Mucosa of stomach (tissue), 1 donor: ENCODE results near the gene PCNT.
A peak's percentile ranks its signal among the peaks of the same experiment; 100 is the strongest.
"Not testable (repeated sequence)": the region's sequence is repeated elsewhere in the genome, so short reads cannot be mapped to it uniquely, and the experiment has no call there.

Source experiments
- H3K27me3 ChIP-seq: one replicate; pipeline ENCODE4 v1.7.0; 2013; ENCODE audit warnings: mild to moderate bottlenecking, low read length; ENCODE audit not compliant: control insufficient read depth, insufficient read depth
- H3K36me3 ChIP-seq: one replicate; pipeline ENCODE4 v1.7.0; 2013; ENCODE audit warnings: low read length; ENCODE audit not compliant: control insufficient read depth, insufficient read depth
- H3K4me1 ChIP-seq: one replicate; pipeline ENCODE4 v1.7.0; 2013; ENCODE audit warnings: mild to moderate bottlenecking, low read length; ENCODE audit not compliant: control insufficient read depth, insufficient read depth
- H3K4me3 ChIP-seq: one replicate; pipeline ENCODE4 v1.7.0; 2013; ENCODE audit warnings: low read length
- H3K9ac ChIP-seq: one replicate; pipeline ENCODE4 v1.7.0; 2013; ENCODE audit warnings: mild to moderate bottlenecking, low read length, moderate library complexity
- H3K9me3 ChIP-seq: one replicate; pipeline ENCODE4 v1.7.0; 2013; ENCODE audit warnings: mild to moderate bottlenecking, low read length, moderate library complexity; ENCODE audit not compliant: control insufficient read depth
- donor health status: Pancreatic carcinoma.

The PCNT gene

DNA sequence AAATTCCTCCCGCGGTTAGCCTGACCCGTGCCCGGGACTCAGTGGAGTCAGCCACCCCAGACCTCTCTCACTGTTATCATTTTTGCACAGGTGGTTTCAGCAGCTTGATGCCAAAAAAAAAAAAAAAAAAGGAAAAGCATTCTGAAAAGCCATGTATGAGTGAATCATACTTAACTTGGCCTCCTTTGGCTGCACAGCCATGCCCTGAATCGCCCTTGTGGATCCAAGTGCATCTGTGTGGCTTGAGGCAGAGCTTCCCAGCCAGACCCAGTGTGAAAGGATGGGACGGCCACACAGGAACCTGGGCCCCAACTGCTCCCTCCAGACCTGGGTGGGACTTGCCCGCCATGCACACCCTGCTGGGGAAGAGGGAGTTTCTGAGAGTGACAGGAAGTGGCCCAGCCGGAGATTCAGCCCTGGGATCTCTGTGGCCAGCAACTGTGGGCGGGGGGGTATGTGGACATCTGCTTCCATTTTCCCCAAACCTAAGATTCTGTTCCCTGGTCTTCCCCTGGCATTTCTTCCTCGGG lies 29.2 kb upstream of the PCNT start:
- H3K4me1 ChIP-seq: peaks cover 18% of the 10 kb centered on the region
- no peak overlapping the region for H3K4me3 ChIP-seq
- peaks cover 4% of the 10 kb centered on the region for H3K27me3 ChIP-seq

DNA sequence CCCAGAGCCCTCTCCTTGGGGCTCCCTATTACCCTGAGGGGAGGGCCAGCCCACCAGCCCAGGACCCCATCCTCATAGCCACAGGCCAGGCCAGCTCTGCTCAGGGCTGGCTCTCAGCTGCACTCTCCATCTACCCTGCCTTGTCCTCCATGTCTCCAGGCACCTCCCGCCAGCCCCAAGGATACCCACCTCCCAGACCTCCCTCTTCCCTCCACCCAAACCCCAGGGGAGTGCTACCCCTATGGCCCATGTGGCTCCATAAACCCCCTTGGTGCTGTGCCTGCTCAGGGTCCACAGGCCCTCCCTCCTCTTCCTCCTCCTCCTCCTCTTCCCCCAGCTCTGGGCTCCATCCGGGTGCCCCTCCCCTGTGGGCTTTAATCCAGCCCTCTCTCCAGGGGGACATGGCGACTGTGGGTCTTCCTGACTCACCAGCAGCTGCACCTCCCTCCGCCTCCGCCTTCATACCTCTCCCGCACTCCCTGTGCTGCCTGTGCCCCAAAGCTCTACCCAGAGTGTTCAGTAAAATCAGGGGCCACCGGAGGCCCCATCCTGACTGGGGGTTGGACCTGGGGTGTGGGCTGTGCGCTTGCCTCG lies 28.7 kb upstream of the PCNT start:
- Histone ChIP-seq H3K27me3 (peaks cover 4% of the 10 kb centered on the region), H3K4me3 (no peak overlapping the region), H3K9ac (no peak overlapping the region), H3K9me3 (no peaks in the 10 kb centered on the region), H3K36me3 (no peaks in the 10 kb centered on the region), H3K4me1 (peaks cover 18% of the 10 kb centered on the region)

More for the DNA sequence above, 29.2 kb upstream of the PCNT start:
- Histone ChIP-seq H3K9ac (no peak overlapping the region), H3K36me3 (no peaks in the 10 kb centered on the region), H3K9me3 (no peaks in the 10 kb centered on the region)

DNA sequence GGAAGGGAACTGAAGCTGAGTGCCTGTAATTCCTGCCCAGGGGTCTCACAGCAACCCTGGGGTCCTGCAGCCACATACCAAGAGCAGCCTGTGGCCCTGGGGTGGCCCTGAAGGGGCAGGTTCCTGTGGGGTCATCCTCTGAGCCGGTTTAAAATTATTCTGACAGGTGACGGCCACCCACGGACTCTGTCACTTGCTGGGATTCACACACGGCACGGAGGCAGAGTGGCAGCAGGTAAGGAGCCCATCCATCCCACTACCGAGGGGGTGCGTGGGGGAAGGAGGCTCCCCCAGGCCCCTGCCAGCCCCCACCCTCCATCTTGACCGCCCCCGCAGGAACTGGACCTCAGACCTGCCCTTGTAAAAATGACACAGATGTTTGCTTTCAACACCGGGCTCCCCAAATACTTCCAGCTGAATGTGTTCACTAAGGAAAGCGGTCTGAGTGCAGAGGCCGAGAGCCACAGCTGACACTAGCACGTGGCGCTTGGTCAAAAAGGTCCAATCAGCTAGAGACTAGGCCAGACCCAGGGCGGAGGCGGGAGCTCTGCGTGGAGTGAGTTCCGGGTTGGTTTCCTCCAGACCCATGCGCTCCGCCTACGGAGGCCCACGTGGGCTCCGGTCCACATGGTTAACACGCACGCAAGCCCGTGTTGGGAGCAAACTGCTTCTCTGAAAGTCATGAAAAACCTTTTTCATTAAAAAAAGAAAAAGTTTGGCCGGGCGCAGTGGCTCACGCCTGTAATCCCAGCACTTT lies 27.8 kb upstream of the PCNT start:
- H3K4me1 ChIP-seq: peaks cover 18% of the 10 kb centered on the region
- peaks cover 4% of the 10 kb centered on the region for H3K27me3 ChIP-seq
- no peak overlapping the region for H3K4me3 ChIP-seq
- no peaks in the 10 kb centered on the region for H3K36me3 ChIP-seq
- no peaks in the 10 kb centered on the region for H3K9me3 ChIP-seq
- H3K9ac ChIP-seq: peak overlapping the region; percentile 3

DNA sequence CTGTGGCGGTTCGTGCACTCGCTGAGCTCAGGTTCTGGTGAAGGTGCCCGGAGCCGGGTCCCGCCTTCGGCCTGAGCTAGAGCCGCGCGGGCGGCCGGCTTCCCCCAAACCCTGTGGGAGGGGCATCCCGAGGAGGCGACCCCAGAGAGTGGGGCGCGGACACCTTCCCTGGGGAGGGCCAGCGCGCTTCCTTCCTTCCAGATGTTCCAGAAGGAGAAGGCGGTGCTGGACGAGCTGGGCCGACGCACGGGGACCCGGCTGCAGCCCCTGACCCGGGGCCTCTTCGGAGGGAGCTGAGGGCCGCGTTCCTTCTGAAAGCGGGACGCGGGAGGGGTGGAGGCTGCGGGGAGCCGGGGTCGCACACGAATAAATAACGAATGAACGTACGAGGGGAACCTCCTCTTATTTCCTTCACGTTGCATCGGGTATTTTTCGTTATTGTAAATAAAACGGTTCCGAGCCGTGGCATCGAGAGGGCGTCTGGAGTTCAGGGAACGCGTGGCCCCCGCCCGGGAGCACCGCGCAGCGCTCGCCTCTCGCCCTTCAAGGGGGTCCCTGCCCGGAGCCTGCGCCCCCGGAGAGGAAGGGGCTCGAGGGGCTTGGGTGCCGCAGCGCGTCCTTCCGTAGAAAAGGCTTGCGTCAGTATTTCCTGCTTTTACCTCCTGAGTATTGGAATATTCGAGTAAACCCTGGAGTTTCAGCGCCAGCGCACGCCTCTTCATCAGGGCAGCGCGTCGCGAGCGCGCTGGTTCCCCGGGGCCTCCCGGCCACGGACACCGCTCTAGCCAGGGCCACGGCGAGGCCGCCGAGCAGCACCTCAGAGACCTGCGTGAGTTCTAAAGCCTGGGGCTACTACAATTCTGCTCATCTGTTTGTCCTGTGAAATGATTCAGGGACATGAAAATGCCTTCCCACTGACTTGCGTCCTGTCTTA lies 26.4 kb upstream of the PCNT start:
- Histone ChIP-seq H3K27me3 (peaks cover 4% of the 10 kb centered on the region), H3K4me1 (peaks cover 18% of the 10 kb centered on the region), H3K9ac (peak overlapping the region; percentile 47), H3K4me3 (no peak overlapping the region), H3K36me3 (no peaks in the 10 kb centered on the region), H3K9me3 (no peaks in the 10 kb centered on the region)

DNA sequence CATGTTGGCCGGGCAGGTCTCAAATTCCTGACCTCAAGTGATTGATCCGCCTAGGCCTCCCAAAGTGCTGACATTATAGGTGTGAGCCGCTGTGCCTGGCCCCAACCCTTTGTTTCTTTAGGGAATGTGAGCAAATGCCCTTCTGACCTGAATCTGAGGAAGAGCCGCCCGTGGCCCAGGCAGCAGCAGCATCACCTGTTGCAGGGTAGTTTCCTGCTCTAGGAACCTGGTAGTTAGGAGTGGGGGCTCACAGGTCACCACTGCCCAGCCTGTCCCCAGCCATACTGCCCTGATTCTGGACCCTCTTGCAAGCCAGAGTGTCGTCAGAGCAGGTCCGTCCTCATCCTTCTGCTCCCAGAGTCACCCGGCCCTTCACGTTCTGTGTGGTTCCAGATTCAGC lies 24.8 kb upstream of the PCNT start:
- Histone ChIP-seq H3K9me3 (no peaks in the 10 kb centered on the region), H3K4me3 (no peak overlapping the region), H3K27me3 (peaks cover 4% of the 10 kb centered on the region), H3K36me3 (no peaks in the 10 kb centered on the region), H3K4me1 (peaks cover 18% of the 10 kb centered on the region), H3K9ac (no peak overlapping the region)

DNA sequence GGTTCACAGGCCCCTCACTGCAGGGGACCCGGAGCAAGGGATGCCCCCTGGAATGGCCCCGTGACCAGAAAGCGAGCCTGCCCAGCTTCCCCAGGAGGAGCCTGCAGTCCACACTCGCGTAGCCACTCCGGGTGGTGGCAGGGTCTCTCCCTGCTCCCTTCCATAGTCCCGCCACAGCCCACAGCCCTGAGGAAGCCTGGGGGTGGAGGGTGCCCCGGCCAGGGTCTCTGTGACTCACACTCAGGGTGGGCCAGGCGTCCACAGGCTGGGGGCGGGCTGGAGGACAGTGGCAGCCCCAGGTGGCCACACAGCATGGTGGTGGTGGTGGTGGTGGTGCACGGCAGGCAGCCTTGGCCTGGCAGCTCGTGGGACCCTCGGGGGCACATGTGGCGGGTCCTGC lies 22.2 kb upstream of the PCNT start:
- no peaks in the 10 kb centered on the region for H3K36me3 ChIP-seq
- H3K9ac ChIP-seq: no peak overlapping the region
- no peaks in the 10 kb centered on the region for H3K9me3 ChIP-seq
- H3K4me3 ChIP-seq: no peak overlapping the region
- peaks cover 4% of the 10 kb centered on the region for H3K27me3 ChIP-seq
- H3K4me1 ChIP-seq: peaks cover 9% of the 10 kb centered on the region

DNA sequence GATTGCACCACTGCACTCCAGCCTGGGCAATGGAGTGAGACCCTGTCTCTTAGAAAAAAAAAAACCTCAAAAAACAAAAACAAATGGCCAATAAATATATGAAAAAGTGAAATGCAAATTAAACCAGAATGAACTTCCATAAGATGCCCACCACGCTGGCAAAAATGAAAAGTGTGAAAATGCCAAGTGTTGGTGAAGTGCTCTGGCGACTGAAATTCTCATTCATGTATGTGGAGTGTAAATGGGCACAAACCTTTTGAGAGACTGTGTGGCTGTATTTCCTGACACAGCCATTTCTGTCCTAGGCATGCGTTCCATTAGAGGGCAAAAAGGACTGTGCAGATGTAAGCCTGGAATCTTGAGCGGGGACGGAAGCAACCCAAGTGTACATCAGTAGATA lies 19.5 kb upstream of the PCNT start:
- Histone ChIP-seq H3K4me3 (no peak overlapping the region), H3K9me3 (no peaks in the 10 kb centered on the region), H3K9ac (no peak overlapping the region), H3K36me3 (no peaks in the 10 kb centered on the region), H3K27me3 (no peaks in the 10 kb centered on the region), H3K4me1 (no peaks in the 10 kb centered on the region)

DNA sequence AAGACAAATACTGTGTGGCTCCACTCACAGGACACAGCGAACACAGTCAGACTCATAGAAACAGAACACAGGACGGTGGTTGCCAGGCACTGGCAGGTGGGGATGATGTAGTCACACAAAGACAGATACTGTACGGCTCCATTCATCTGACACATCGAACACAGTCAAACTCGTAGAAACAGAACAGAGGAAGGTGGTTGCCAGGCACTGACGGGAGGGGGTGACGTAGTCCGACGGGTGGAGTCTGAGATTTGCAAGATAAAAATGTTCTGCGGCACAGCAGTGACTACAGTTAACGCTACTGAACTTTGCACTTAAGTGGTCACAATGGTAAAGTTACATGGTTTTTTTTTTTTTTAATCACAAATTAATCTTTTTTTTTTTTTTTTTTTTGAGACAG lies 19.0 kb upstream of the PCNT start:
- no peaks in the 10 kb centered on the region for H3K9me3 ChIP-seq

DNA sequence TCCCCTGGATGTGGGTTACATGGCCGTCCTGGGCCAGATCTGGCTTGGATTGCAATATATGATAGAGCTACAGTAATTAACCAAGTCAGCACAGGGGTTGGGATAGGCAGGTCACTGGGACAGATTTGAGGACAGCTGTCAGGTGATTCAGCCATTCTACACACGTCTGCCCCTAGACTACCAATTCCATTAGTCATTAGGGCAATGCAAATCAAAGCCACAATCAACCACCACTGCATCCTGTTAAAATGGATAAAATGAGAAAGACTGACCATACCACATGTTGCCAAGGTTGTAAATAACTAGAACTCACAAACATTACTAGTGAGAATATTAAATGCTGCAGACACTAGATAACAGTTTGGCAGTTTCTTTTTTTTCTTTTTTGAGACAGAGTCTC lies 16.3 kb upstream of the PCNT start:
- no peaks in the 10 kb centered on the region for H3K36me3 ChIP-seq
- H3K27me3 ChIP-seq: no peaks in the 10 kb centered on the region
- no peak overlapping the region for H3K9ac ChIP-seq
- no peaks in the 10 kb centered on the region for H3K9me3 ChIP-seq
- H3K4me1 ChIP-seq: no peaks in the 10 kb centered on the region
- H3K4me3 ChIP-seq: no peak overlapping the region

More for the DNA sequence above, 19.0 kb upstream of the PCNT start:
- Histone ChIP-seq H3K4me3 (no peak overlapping the region), H3K36me3 (no peaks in the 10 kb centered on the region), H3K4me1 (no peaks in the 10 kb centered on the region), H3K27me3 (no peaks in the 10 kb centered on the region), H3K9ac (no peak overlapping the region)

DNA sequence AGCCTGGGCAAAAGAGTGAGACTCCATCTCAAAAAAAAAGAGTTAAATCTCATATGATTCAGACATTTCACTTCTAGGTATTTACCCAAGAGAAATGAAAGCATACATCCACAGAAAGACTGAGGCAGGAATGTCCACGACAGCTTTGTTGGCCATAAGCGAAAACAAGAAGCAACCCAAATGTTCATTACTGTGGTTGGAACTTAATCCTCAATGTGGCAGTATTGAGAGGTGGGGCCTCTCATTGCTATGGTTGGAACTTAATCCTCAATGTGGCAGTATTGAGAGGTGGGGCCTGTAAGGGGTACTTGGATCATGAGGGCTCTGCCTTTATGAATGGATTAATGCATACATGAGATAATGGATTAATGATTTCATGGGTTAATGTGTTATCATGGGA lies 15.5 kb upstream of the PCNT start:
- H3K27me3 ChIP-seq: no peaks in the 10 kb centered on the region
- H3K36me3 ChIP-seq: no peaks in the 10 kb centered on the region

DNA sequence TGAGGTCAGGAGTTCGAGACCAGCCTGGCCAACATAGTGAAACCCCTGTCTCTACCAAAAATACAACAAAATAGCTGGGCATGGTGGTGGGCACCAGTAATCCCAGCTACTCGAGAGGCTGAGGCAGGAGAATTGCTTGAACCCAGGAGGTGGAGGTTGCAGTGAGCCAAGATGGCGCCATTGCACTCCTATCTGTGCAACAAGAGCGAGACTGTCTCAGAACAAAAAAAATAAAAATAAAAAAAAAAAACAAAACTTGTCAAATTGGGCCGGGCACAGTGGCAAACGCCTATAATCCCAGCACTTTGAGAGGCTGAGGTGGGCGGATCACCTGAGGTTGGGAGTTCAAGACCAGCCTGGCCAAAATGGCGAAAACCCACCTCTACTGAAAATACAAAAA lies 13.7 kb upstream of the PCNT start:
- H3K9me3 ChIP-seq, H3K4me3 ChIP-seq, H3K9ac ChIP-seq, H3K4me1 ChIP-seq, H3K27me3 ChIP-seq, H3K36me3 ChIP-seq: not testable (repeated sequence)

More for the DNA sequence above, 15.5 kb upstream of the PCNT start:
- Histone ChIP-seq H3K9me3 (no peaks in the 10 kb centered on the region), H3K4me3 (no peak overlapping the region), H3K9ac (no peak overlapping the region), H3K4me1 (no peaks in the 10 kb centered on the region)

DNA sequence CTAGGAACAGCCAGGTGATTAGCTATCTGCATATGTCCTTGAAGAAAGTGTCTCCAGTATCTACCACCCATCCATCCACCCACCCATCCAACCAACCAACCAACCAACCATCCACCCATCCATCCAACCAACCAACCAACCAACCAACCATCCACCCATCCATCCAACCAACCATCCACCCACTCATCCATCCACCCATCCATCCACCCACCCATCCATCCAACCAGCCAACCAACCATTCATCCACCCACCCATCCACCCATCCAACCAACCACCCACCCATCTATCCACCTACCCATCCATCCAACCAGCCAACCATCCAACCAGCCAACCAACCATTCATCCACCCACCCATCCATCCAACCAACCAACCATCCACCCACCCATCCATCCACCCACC lies 12.4 kb upstream of the PCNT start:
- no peaks in the 10 kb centered on the region for H3K4me1 ChIP-seq
- no peaks in the 10 kb centered on the region for H3K27me3 ChIP-seq

More for the DNA sequence above, 12.4 kb upstream of the PCNT start:
- H3K9ac ChIP-seq: no peak overlapping the region
- no peaks in the 10 kb centered on the region for H3K36me3 ChIP-seq
- H3K9me3 ChIP-seq: no peaks in the 10 kb centered on the region
- H3K4me3 ChIP-seq: no peak overlapping the region
